Testis (tissue), 2 donors: ENCODE results near the gene CD244.

Source experiments
- CTCF ChIP-seq, 3 experiments: fragments of 450-650 bp in 2 of 3; fragments of 200-600 bp in 1 of 3; sonication (generic) in 1 of 3; IDR thresholded peaks; one replicate each; pipeline ENCODE4 v1.5.1; 2016 to 2019; ENCODE audit warnings: antibody characterized with exemption in 3 of 3, mild to moderate bottlenecking in 2 of 3, moderate library complexity in 1 of 3
- POLR2A ChIP-seq: fragments of 450-650 bp; IDR thresholded peaks from one replicate; pipeline ENCODE4 v1.6.1; 2017; ENCODE audit warnings: antibody characterized with exemption, mild to moderate bottlenecking, moderate library complexity

- no peak for TF ChIP-seq CTCF (IDR thresholded peaks at IDR 0.05)
- TF ChIP-seq POLR2A: no peak
These were observed 5.5 kb upstream of the CD244 start for GRCh38 chr1:160868141-160868540.
